Measurements from ENCODE around the gene ATAD2B. TPM values are rescaled to one million over a fixed set of nuclear protein-coding genes. Genes with fewer than 3 reads are reported as not detected.

ATAD2B gene
- total and polyA plus RNA-seq, 12 donors, result 3.4 to 26.7 (median 13.8) TPM

DNA sequence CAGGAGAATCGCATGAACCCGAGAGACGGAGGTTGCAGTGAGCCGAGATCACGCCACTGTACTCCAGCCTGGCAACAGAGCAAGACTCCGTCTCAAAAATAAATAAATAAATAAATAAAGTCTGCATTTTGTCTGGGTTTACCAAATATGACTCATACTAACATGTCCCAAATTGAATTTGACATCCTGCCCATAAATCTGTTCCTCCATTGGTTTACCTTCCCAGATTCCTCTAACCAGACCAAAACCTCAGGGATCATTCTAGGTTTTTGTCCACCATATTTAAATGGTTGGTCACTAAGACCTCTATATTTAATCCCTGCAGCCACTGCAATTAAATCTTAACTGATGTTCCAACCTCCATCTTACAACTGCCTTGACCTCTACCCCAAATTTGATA, 150.9 kb downstream of the ATAD2B start:
- TF ChIP-seq POLR2A (IDR thresholded peaks at IDR 0.05) (no peak), CTCF (IDR thresholded peaks at IDR 0.05) (no peak)
- H3K9me3 ChIP-seq (replicated peaks in 1 of 3), result no peaks in the 10 kb centered on the region
- H3K4me1 ChIP-seq (replicated peaks in 1 of 2), result peaks cover 0 to 5% of the 10 kb centered on the region in 2 donors
- H3K27me3 ChIP-seq, result no peaks in the 10 kb centered on the region
- no peak overlapping the region for H3K4me3 ChIP-seq
- no peak overlapping the region for H3K27ac ChIP-seq
- intact Hi-C loops (cut with DNase I), result no loop called here
- 89 to 99% (median 91%) methylated on average over 6 of the region's 6 CpGs for WGBS, 4 donors
- DNase-seq, result no peak
- peaks cover 0 to 5% of the 10 kb centered on the region in 2 donors for H3K36me3 ChIP-seq (replicated peaks in 1 of 2)

DNA sequence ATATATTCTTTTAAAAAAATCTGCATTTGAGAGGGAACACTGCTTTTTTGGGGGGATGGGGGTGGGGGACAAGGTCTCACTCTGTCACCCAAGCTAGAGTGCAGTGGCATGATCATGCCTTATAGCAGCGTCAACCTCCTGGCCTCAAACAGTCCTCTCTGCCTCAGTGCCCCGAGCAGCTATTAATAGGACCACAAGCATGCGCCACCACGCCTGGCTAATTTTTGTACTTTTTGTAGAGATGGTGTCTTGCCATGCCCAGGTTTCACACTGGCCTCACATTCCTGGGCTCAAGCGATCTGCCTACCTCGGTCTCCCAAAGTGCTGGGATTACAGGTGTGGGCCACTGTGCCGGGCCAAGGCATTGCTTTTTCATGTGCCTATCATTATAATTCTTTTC, 154.2 kb downstream of the ATAD2B start:
- Histone ChIP-seq H3K27me3 (no peaks in the 10 kb centered on the region), H3K4me1 (replicated peaks in 1 of 2) (peaks cover 0 to 5% of the 10 kb centered on the region in 2 donors), H3K27ac (no peak overlapping the region), H3K36me3 (replicated peaks in 1 of 2) (peaks cover 0 to 9% of the 10 kb centered on the region in 2 donors), H3K9me3 (replicated peaks in 1 of 3) (no peaks in the 10 kb centered on the region), H3K4me3 (no peak overlapping the region)
- intact Hi-C loops (cut with DNase I), result no loop called here
- TF ChIP-seq CTCF (IDR thresholded peaks at IDR 0.05) (no peak), POLR2A (IDR thresholded peaks at IDR 0.05) (no peak)
- 94 to 99% (median 99%) methylated on average over 7 of the region's 7 CpGs for WGBS, 4 donors
- DNase-seq, result no peak

DNA sequence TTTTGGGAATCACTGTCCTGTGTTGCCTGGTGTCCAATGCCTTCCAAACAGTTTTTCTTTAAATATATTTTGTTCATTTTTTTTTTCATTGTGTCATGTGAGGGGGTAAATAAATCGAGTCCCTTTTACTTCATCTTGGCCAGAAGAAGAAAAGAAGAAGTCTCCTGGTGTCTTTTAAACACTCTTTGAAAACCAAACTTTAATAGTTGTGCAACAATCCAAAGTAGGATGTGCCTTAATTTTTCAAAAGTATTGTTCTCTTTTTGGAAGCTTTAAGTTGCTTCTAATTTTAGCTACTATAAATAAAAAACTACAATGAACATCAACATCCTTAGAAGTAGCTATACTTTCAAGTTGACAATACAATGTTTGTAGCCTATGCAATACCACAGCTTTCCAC, 154.9 kb downstream of the ATAD2B start:
- Histone ChIP-seq H3K27me3 (no peaks in the 10 kb centered on the region), H3K27ac (no peak overlapping the region), H3K9me3 (replicated peaks in 1 of 3) (no peaks in the 10 kb centered on the region), H3K36me3 (replicated peaks in 1 of 2) (peaks cover 0 to 9% of the 10 kb centered on the region in 2 donors), H3K4me3 (no peak overlapping the region), H3K4me1 (replicated peaks in 1 of 2) (peaks cover 0 to 5% of the 10 kb centered on the region in 2 donors)
- 71 to 83% (median 74%) methylated on average over 1 of the region's 1 CpG for WGBS, 4 donors
- no peak for DNase-seq
- TF ChIP-seq POLR2A (IDR thresholded peaks at IDR 0.05) (no peak), CTCF (IDR thresholded peaks at IDR 0.05) (no peak)
- intact Hi-C loops (cut with DNase I), result no loop called here

DNA sequence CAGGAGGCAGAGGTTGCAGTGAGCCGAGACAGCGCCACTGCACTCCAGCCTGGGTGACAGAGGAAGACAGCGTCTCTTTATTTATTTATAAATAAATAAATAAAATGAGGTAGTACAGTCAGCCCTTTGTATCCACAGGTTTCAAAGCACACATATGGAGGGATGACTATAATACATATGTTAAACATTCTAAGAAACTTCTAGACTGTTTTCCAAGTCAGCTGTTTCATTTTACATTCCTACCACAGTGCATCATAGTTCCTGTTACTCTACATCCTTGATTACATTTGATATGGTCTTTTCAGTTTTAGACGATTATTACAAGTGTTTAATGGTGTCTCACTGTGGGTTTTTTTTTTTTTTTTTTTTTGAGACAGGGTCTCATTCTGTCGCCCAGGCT, 157.6 kb downstream of the ATAD2B start:
- Histone ChIP-seq H3K4me3 (no peak overlapping the region), H3K27ac (no peak overlapping the region), H3K4me1 (replicated peaks in 1 of 2) (no peaks in the 10 kb centered on the region), H3K27me3 (no peaks in the 10 kb centered on the region), H3K9me3 (replicated peaks in 1 of 3) (no peaks in the 10 kb centered on the region), H3K36me3 (replicated peaks in 1 of 2) (peaks cover 0 to 9% of the 10 kb centered on the region in 2 donors)
- 87 to 98% (median 93%) methylated on average over 5 of the region's 5 CpGs for WGBS, 4 donors
- TF ChIP-seq POLR2A (IDR thresholded peaks at IDR 0.05) (no peak), CTCF (IDR thresholded peaks at IDR 0.05) (no peak)
- intact Hi-C loops (cut with DNase I), result no loop called here
- no peak for DNase-seq
